Suppressor macrophage treated with lipopolysaccharide for 4 hours (primary cell): Measurements from ENCODE around the gene CRKL.
A peak's percentile ranks its signal among the peaks of the same experiment; 100 is the strongest.

Experiments used
- DNase-seq: peaks from one replicate; pipeline ENCODE4 v3.0.0-alpha.2; 2020

The CRKL gene

GRCh38 chr22:20952544-20953341, 35.5 kb downstream of the CRKL start:
- no peak for DNase-seq

GRCh38 chr22:20953342-20953608, 36.1 kb downstream of the CRKL start:
- no peak for DNase-seq

- DNase-seq: no peak
Measured at GRCh38 chr22:20953668-20954500, 36.7 kb downstream of the CRKL start.

- no peak for DNase-seq
Measured at GRCh38 chr22:20955548-20955947, 38.3 kb downstream of the CRKL start.

GRCh38 chr22:20956258-20957101, 39.3 kb downstream of the CRKL start:
- DNase-seq: no peak

- peak; percentile 43 for DNase-seq
Measured at GRCh38 chr22:20957102-20957682, 40.0 kb downstream of the CRKL start.

GRCh38 chr22:20957683-20958431, 40.6 kb downstream of the CRKL start:
- DNase-seq: peak; percentile 57

- no peak for DNase-seq
Measured at GRCh38 chr22:20959578-20960461, 42.6 kb downstream of the CRKL start.

GRCh38 chr22:20960609-20961008, 43.4 kb downstream of the CRKL start:
- no peak for DNase-seq

- DNase-seq: no peak
Measured at GRCh38 chr22:20962491-20962945, 45.3 kb downstream of the CRKL start.

- no peak for DNase-seq
Measured at GRCh38 chr22:20963201-20964052, 46.2 kb downstream of the CRKL start.

- no peak for DNase-seq
Measured at GRCh38 chr22:20964090-20964798, 47.0 kb downstream of the CRKL start.

GRCh38 chr22:20964799-20965103, 47.5 kb downstream of the CRKL start:
- DNase-seq: no peak

- DNase-seq: no peak
Measured at GRCh38 chr22:20965104-20965887, 48.1 kb downstream of the CRKL start.

GRCh38 chr22:20965888-20966855, 49.0 kb downstream of the CRKL start:
- DNase-seq: no peak

GRCh38 chr22:20966883-20967696, 49.9 kb downstream of the CRKL start, which contains the start of gene AIFM3:
TSS of gene AIFM3 (plus strand) at chr22:20967255. CDS start at chr22:20967945, 690 bp downstream.
- DNase-seq: no peak
